OCI-LY1 (cell line): ENCODE measurements around the gene TCP11.

ENCODE experiments used
- EZH2 ChIP-seq: fragments of 200-600 bp; sonication (generic), shearing (Covaris generic); IDR thresholded peaks from 2 replicates; pipeline ENCODE4 v1.8.0; 2017; ENCODE audit warnings: borderline replicate concordance, mixed run types, mild to moderate bottlenecking, antibody characterized with exemption, low read length, moderate library complexity, mixed read lengths
- TF ChIP-seq, protein P1 (sequence below): fragments of 200-600 bp; sonication (generic), shearing (Covaris generic); IDR thresholded peaks from 2 replicates; pipeline ENCODE4 v1.5.1; 2017; ENCODE audit warnings: mild to moderate bottlenecking, antibody characterized with exemption, low read length, moderate library complexity, mixed read lengths

DNA sequence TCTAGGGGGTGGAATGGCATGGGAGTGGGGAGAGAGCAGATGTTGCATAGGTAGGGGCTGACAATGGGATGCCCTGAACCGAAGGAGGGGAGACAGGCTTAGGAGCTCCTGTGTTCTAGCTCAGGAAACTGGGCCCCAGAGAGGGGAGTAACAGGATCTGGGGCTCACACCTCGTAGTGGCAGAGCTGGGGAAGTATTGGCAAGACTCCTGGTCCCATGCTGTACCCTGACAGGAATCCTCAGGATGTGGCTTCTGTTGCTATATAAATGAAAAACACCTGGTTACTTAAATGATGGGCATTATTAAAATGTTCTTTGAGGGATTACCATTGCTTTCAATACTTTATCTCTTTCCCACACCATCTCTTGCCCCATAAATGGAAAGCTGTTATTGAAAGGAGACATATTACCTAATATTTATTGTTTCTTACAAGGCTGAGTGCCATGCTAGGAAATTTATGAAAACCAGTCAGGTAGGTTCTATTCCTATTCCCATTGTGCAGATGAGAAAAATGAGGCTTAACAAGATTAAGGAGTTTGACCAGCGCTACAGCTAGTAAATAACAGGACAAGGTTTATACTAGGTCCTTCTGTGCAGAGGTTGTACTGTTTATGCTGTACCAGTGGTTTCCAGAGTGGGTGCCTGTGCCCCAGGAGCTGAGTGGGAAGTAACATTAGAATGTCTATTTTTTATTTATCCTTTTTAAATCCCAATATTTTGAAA, 35.3 kb upstream of the TCP11 start:
- no peak for TF ChIP-seq EZH2
- TF ChIP-seq, protein P1, sequence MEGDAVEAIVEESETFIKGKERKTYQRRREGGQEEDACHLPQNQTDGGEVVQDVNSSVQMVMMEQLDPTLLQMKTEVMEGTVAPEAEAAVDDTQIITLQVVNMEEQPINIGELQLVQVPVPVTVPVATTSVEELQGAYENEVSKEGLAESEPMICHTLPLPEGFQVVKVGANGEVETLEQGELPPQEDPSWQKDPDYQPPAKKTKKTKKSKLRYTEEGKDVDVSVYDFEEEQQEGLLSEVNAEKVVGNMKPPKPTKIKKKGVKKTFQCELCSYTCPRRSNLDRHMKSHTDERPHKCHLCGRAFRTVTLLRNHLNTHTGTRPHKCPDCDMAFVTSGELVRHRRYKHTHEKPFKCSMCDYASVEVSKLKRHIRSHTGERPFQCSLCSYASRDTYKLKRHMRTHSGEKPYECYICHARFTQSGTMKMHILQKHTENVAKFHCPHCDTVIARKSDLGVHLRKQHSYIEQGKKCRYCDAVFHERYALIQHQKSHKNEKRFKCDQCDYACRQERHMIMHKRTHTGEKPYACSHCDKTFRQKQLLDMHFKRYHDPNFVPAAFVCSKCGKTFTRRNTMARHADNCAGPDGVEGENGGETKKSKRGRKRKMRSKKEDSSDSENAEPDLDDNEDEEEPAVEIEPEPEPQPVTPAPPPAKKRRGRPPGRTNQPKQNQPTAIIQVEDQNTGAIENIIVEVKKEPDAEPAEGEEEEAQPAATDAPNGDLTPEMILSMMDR = no peak
